ENCODE measurements around the gene DNHD1. TPM values are rescaled to one million over a fixed set of nuclear protein-coding genes. Genes with fewer than 3 reads are reported as not detected.
A peak's percentile ranks its signal among the peaks of the same experiment; 100 is the strongest.

DNHD1 gene
- total and polyA plus RNA-seq, 2 of the 13 experiments (the other 11 are each of a cell fraction or from before 2014, with no cell fraction given), result 2.7 to 9.3 TPM

DNA sequence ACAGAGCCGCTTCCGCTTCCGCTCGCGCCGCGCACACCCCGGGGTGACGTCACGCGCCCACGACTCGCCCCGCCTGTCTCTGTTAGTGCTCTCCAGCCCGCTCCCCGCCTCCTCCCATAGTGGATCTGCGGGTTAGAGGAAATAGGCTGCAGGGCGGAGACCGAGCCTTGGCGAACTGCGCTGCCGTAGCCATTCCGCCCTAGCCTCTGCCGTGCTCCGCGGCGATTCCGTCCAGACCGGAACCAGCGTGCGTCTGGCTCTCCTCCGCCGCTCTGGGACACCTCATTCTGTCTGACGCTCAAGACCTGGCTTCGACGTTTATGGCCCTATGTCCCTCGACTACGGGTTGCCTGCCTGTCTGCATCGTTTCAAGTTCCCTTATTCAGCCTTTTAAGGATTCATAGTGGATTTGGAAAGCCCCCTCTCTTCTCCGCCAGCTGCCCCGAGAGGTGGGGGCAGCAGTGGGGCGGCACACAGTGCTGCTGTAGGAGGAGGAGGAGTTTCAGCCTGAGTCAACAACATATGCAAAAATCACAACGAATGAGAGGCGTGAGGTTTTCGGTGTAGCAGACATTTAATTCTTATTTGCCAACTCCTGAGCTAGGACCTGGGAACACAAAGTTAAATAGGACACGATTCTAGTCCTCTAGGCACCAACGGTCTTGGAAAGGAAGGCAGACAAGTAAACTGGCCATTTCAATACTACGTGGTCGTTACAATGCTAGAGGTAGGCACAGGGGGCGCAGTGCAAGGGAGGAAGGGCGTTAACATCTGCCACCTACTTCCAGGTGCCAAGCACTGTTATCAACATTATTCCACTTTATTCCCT is 115.3 kb downstream of the DNHD1 start, which contains the start of gene TAF10 (continued):
- TF ChIP-seq, protein P1, sequence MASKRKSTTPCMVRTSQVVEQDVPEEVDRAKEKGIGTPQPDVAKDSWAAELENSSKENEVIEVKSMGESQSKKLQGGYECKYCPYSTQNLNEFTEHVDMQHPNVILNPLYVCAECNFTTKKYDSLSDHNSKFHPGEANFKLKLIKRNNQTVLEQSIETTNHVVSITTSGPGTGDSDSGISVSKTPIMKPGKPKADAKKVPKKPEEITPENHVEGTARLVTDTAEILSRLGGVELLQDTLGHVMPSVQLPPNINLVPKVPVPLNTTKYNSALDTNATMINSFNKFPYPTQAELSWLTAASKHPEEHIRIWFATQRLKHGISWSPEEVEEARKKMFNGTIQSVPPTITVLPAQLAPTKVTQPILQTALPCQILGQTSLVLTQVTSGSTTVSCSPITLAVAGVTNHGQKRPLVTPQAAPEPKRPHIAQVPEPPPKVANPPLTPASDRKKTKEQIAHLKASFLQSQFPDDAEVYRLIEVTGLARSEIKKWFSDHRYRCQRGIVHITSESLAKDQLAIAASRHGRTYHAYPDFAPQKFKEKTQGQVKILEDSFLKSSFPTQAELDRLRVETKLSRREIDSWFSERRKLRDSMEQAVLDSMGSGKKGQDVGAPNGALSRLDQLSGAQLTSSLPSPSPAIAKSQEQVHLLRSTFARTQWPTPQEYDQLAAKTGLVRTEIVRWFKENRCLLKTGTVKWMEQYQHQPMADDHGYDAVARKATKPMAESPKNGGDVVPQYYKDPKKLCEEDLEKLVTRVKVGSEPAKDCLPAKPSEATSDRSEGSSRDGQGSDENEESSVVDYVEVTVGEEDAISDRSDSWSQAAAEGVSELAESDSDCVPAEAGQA (IDR thresholded peaks at IDR 0.05; ENCODE audit: low read depth), result peak; percentile 70; the same call in 1 of the 2 replicates
- TF ChIP-seq, protein P1 (CRISPR knock-in tag; IDR thresholded peaks at IDR 0.05; ENCODE audit: borderline replicate concordance), result no peak
- TF ChIP-seq ZNF782 (CRISPR knock-in tag; IDR thresholded peaks at IDR 0.05; ENCODE audit: borderline replicate concordance) (peak; percentile 78; the same call in 1 of the 2 replicates), ZNF337 (CRISPR knock-in tag; IDR thresholded peaks at IDR 0.05; ENCODE audit: borderline replicate concordance, low read depth) (no peak), ZNF34 (CRISPR knock-in tag; IDR thresholded peaks at IDR 0.05; ENCODE audit: borderline replicate concordance) (peak; percentile 44; the same call in 1 of the 2 replicates), ZNF567 (CRISPR knock-in tag; IDR thresholded peaks at IDR 0.05; ENCODE audit: borderline replicate concordance) (no peak; the same call in 1 of the 2 replicates), CCDC6 (CRISPR knock-in tag; IDR thresholded peaks at IDR 0.05) (no peak), RBM22 (optimal IDR thresholded peaks at IDR 0.05; ENCODE audit: low read length) (peak; percentile 49), RARG (CRISPR knock-in tag; IDR thresholded peaks at IDR 0.05; ENCODE audit: low read depth) (no peak), ZNF136 (CRISPR knock-in tag; IDR thresholded peaks at IDR 0.05; ENCODE audit: low read depth) (peak; percentile 51; the same call in 1 of the 2 replicates), POLR2AphosphoS2 (IDR thresholded peaks at IDR 0.05; ENCODE audit: low read depth, low read length) (peak; percentile 60; the same call in 1 of the 2 replicates), MTA3 (CRISPR knock-in tag; IDR thresholded peaks at IDR 0.05) (no peak), ZNF776 (CRISPR knock-in tag; IDR thresholded peaks at IDR 0.05) (peak; percentile 88; the same call in 1 of the 2 replicates), NCOA5 (CRISPR knock-in tag; IDR thresholded peaks at IDR 0.05) (no peak), PAWR (CRISPR knock-in tag; IDR thresholded peaks at IDR 0.05; ENCODE audit: borderline replicate concordance) (no peak), SYNCRIP (IDR thresholded peaks at IDR 0.05; ENCODE audit: insufficient read depth, low read depth, low read length) (no peak), SRSF4 (IDR thresholded peaks at IDR 0.05; ENCODE audit: low read depth, low read length, poor library complexity, severe bottlenecking) (no peak), HIVEP1 (CRISPR knock-in tag; IDR thresholded peaks at IDR 0.05) (peak; percentile 74; the same call in 1 of the 2 replicates), POLR2AphosphoS5 (IDR thresholded peaks at IDR 0.05; ENCODE audit: low read depth, low read length) (peak; percentile 94)
- TF ChIP-seq, protein P2, sequence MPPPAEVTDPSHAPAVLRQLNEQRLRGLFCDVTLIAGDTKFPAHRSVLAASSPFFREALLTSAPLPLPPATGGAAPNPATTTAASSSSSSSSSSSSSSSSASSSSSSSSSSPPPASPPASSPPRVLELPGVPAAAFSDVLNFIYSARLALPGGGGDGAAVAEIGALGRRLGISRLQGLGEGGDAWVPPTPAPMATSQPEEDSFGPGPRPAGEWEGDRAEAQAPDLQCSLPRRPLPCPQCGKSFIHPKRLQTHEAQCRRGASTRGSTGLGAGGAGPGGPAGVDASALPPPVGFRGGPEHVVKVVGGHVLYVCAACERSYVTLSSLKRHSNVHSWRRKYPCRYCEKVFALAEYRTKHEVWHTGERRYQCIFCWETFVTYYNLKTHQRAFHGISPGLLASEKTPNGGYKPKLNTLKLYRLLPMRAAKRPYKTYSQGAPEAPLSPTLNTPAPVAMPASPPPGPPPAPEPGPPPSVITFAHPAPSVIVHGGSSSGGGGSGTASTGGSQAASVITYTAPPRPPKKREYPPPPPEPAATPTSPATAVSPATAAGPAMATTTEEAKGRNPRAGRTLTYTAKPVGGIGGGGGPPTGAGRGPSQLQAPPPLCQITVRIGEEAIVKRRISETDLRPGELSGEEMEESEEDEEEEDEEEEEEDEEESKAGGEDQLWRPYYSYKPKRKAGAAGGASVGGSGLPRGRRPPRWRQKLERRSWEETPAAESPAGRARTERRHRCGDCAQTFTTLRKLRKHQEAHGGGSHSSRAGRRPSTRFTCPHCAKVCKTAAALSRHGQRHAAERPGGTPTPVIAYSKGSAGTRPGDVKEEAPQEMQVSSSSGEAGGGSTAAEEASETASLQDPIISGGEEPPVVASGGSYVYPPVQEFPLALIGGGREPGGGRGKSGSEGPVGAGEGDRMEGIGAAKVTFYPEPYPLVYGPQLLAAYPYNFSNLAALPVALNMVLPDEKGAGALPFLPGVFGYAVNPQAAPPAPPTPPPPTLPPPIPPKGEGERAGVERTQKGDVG (CRISPR knock-in tag; IDR thresholded peaks at IDR 0.05; ENCODE audit: borderline replicate concordance), result peak; percentile 55; the same call in 1 of the 2 replicates

Measured in HepG2 (cell line).